ENCODE results near the gene OR51D1. TPM values are rescaled to one million over a fixed set of nuclear protein-coding genes. Genes with fewer than 3 reads are reported as not detected.

The OR51D1 gene
- total and polyA plus RNA-seq, 2 donors (not counting 1 experiment from before 2014, with no cell fraction given) = not detected

DNA sequence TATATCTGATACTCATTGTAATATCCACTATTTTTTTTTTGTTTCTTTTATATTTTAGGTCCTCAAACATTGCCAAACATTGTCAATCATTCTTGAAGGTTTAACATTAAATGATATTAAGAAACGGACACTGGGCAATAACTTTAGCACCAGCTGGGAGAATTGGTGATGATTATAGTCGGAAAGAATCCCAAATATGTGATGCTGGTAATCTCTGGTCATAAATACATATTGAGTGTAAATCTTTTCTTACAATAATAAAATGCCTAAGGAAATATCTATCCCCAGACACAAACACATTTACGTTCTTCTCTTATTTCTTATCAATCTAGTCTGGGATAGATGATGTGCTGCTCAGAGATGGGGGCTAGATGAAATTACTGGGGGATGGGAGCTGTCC, 35.2 kb downstream of the OR51D1 start:
- H3K4me3 ChIP-seq (replicated peaks in 1 of 4; ENCODE audit: control extremely low read depth in 1 of 4, insufficient read depth in 1 of 4, low read depth in 3 of 4, low read length in 4 of 4) = no peak overlapping the region
- H3K27me3 ChIP-seq (ENCODE audit: control insufficient read depth, insufficient read depth, low read length) = no peaks in the 10 kb centered on the region
- TF ChIP-seq, protein P1, sequence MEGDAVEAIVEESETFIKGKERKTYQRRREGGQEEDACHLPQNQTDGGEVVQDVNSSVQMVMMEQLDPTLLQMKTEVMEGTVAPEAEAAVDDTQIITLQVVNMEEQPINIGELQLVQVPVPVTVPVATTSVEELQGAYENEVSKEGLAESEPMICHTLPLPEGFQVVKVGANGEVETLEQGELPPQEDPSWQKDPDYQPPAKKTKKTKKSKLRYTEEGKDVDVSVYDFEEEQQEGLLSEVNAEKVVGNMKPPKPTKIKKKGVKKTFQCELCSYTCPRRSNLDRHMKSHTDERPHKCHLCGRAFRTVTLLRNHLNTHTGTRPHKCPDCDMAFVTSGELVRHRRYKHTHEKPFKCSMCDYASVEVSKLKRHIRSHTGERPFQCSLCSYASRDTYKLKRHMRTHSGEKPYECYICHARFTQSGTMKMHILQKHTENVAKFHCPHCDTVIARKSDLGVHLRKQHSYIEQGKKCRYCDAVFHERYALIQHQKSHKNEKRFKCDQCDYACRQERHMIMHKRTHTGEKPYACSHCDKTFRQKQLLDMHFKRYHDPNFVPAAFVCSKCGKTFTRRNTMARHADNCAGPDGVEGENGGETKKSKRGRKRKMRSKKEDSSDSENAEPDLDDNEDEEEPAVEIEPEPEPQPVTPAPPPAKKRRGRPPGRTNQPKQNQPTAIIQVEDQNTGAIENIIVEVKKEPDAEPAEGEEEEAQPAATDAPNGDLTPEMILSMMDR (conservative IDR thresholded peaks at IDR 0.05 in 1 of 2, IDR thresholded peaks at IDR 0.05 in 1 of 2; ENCODE audit: low read depth in 1 of 2, low read length in 2 of 2) = no peak
- no peak for TF ChIP-seq EZH2 (IDR thresholded peaks at IDR 0.05; ENCODE audit: low read length, missing control alignments)
- peaks cover 3% of the 10 kb centered on the region for H3K4me1 ChIP-seq (ENCODE audit: control insufficient read depth, extremely low read depth, insufficient read depth, low read length)
- peak in 1 of 2 donors; percentile 23 for DNase-seq (ENCODE audit: low read depth in 2 of 2)
- H2AFZ ChIP-seq (ENCODE audit: low read length) = no peak overlapping the region
- no peak overlapping the region for H3K9ac ChIP-seq (ENCODE audit: insufficient read depth, low read length)
- H3K9me3 ChIP-seq (ENCODE audit: control insufficient read depth, insufficient read depth, low read depth, low read length) = no peaks in the 10 kb centered on the region
- H3K36me3 ChIP-seq (ENCODE audit: control insufficient read depth, insufficient read depth, low read length) = no peaks in the 10 kb centered on the region
- H3K4me2 ChIP-seq (ENCODE audit: extremely low read depth, insufficient read depth, low read length) = no peak overlapping the region
- no peaks in the 10 kb centered on the region for H3K79me2 ChIP-seq (ENCODE audit: control insufficient read depth, insufficient read depth, low read length)
- H3K27ac ChIP-seq (ENCODE audit: insufficient read depth, low read length) = no peak overlapping the region
- H4K20me1 ChIP-seq (ENCODE audit: control insufficient read depth, extremely low read depth, insufficient read depth, low read length) = no peaks in the 10 kb centered on the region

DNA sequence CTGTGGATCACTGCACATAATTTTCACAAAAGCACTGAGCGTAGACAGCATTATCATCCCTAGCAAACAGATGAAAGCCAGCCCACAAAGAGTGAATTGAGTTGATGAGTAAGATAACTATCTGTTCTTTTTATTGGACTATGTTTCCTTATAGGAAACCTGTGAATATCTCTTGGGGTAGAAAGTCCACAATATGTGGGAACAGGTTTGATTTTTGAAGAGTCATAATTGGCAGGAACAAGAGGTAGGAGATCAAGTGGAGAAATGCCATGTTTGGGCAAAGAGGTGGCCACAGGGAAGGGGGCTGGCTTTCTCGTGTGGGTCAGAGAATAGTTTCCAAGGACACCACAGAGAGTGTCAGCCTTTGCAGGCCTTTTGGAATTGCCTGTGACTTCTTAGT, 36.5 kb downstream of the OR51D1 start:
- H3K27me3 ChIP-seq (ENCODE audit: control insufficient read depth, insufficient read depth, low read length) = no peaks in the 10 kb centered on the region
- H3K4me2 ChIP-seq (ENCODE audit: extremely low read depth, insufficient read depth, low read length) = no peak overlapping the region
- no peak overlapping the region for H3K4me3 ChIP-seq (replicated peaks in 1 of 4; ENCODE audit: control extremely low read depth in 1 of 4, insufficient read depth in 1 of 4, low read depth in 3 of 4, low read length in 4 of 4)
- TF ChIP-seq, protein P1 (conservative IDR thresholded peaks at IDR 0.05 in 1 of 2, IDR thresholded peaks at IDR 0.05 in 1 of 2; ENCODE audit: low read depth in 1 of 2, low read length in 2 of 2) = no peak
- no peak for TF ChIP-seq EZH2 (IDR thresholded peaks at IDR 0.05; ENCODE audit: low read length, missing control alignments)
- peaks cover 3% of the 10 kb centered on the region for H3K4me1 ChIP-seq (ENCODE audit: control insufficient read depth, extremely low read depth, insufficient read depth, low read length)
- H4K20me1 ChIP-seq (ENCODE audit: control insufficient read depth, extremely low read depth, insufficient read depth, low read length) = no peaks in the 10 kb centered on the region
- no peak overlapping the region for H2AFZ ChIP-seq (ENCODE audit: low read length)
- DNase-seq (ENCODE audit: low read depth in 2 of 2) = no peak
- H3K27ac ChIP-seq (ENCODE audit: insufficient read depth, low read length) = no peak overlapping the region
- no peaks in the 10 kb centered on the region for H3K9me3 ChIP-seq (ENCODE audit: control insufficient read depth, insufficient read depth, low read depth, low read length)
- H3K36me3 ChIP-seq (ENCODE audit: control insufficient read depth, insufficient read depth, low read length) = no peaks in the 10 kb centered on the region
- H3K9ac ChIP-seq (ENCODE audit: insufficient read depth, low read length) = no peak overlapping the region
- H3K79me2 ChIP-seq (ENCODE audit: control insufficient read depth, insufficient read depth, low read length) = no peaks in the 10 kb centered on the region

DNA sequence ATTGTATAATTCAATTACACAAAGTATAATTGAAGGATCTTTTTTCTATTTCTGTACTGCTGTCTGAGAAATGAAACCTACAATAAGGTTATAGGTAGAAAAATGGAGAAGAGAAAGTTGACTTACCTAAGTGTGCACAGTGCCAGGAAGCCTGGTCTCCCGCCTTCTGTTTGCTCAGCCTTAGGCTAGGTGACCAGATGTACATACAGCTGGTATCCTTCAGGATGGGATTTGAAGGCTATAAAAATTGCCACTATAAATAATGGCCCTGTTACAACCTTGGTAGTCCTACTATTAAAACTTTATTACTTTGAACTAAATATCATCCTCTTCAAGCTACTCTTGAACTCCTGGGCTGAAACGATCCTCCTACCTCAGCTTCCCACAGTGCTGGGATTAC, 40.7 kb downstream of the OR51D1 start:
- H3K4me1 ChIP-seq (ENCODE audit: control insufficient read depth, extremely low read depth, insufficient read depth, low read length) = no peaks in the 10 kb centered on the region
- H3K9me3 ChIP-seq (ENCODE audit: control insufficient read depth, insufficient read depth, low read depth, low read length) = no peaks in the 10 kb centered on the region
- H3K27ac ChIP-seq (ENCODE audit: insufficient read depth, low read length) = no peak overlapping the region
- H2AFZ ChIP-seq (ENCODE audit: low read length) = no peak overlapping the region
- H3K4me2 ChIP-seq (ENCODE audit: extremely low read depth, insufficient read depth, low read length) = no peak overlapping the region
- no peaks in the 10 kb centered on the region for H3K27me3 ChIP-seq (ENCODE audit: control insufficient read depth, insufficient read depth, low read length)
- no peak overlapping the region for H3K4me3 ChIP-seq (replicated peaks in 1 of 4; ENCODE audit: control extremely low read depth in 1 of 4, insufficient read depth in 1 of 4, low read depth in 3 of 4, low read length in 4 of 4)
- DNase-seq (ENCODE audit: low read depth in 2 of 2) = no peak
- no peaks in the 10 kb centered on the region for H3K79me2 ChIP-seq (ENCODE audit: control insufficient read depth, insufficient read depth, low read length)
- TF ChIP-seq, protein P1 (conservative IDR thresholded peaks at IDR 0.05 in 1 of 2, IDR thresholded peaks at IDR 0.05 in 1 of 2; ENCODE audit: low read depth in 1 of 2, low read length in 2 of 2) = no peak
- TF ChIP-seq EZH2 (IDR thresholded peaks at IDR 0.05; ENCODE audit: low read length, missing control alignments) = no peak
- no peaks in the 10 kb centered on the region for H4K20me1 ChIP-seq (ENCODE audit: control insufficient read depth, extremely low read depth, insufficient read depth, low read length)
- no peak overlapping the region for H3K9ac ChIP-seq (ENCODE audit: insufficient read depth, low read length)
- no peaks in the 10 kb centered on the region for H3K36me3 ChIP-seq (ENCODE audit: control insufficient read depth, insufficient read depth, low read length)
